ENCODE measurements around the gene ANO1. TPM values are rescaled to one million over a fixed set of nuclear protein-coding genes. Genes with fewer than 3 reads are reported as not detected.
"Not testable (repeated sequence)": the region's sequence is repeated elsewhere in the genome, so short reads cannot be mapped to it uniquely, and the experiment has no call there.

Gene ANO1
- total RNA-seq, 2 experiments from 2014 or later = not detected

GRCh38 chr11:70194792-70195791, 117.0 kb downstream of the ANO1 start:
- Mint-ChIP-seq H3K27me3 (peaks cover 15% of the 10 kb centered on the region), H3K9me3 (no peaks in the 10 kb centered on the region), H3K36me3 (no peaks in the 10 kb centered on the region), H3K4me1 (ENCODE audit: low read depth) (peaks cover 2% of the 10 kb centered on the region), H3K4me3 (no peak overlapping the region), H3K27ac (no peak overlapping the region)
- ChIA-PET CTCF (interaction anchor here (0.6 to 2.4 kb wide), 9 partner anchors 9 to 280 kb away, joined by 3 to 27 read pairs (median 6); no protein-coding TSS in a partner anchor), POLR2A (no interaction called here)
- intact Hi-C loops (cut with micrococcal nuclease) = no loop called here
- DNase-seq = no peak

GRCh38 chr11:70200212-70200844, 122.2 kb downstream of the ANO1 start:
- ChIA-PET POLR2A (no interaction called here), CTCF (interaction anchor here (1.3 to 2.2 kb wide), 3 partner anchors 8 to 281 kb away, joined by 3 to 7 read pairs (median 5); no protein-coding TSS in a partner anchor)
- DNase-seq = no peak
- H3K4me3 Mint-ChIP-seq = no peak overlapping the region
- no peaks in the 10 kb centered on the region for H3K9me3 Mint-ChIP-seq
- H3K36me3 Mint-ChIP-seq = peaks cover 10% of the 10 kb centered on the region
- H3K27ac Mint-ChIP-seq = no peak overlapping the region
- H3K4me1 Mint-ChIP-seq (ENCODE audit: low read depth) = peaks cover 18% of the 10 kb centered on the region
- peaks cover 4% of the 10 kb centered on the region for H3K27me3 Mint-ChIP-seq
- intact Hi-C loops (cut with micrococcal nuclease) = loop anchor here (5.0 to 10.0 kb wide), 3 partner anchors 197 to 1356 kb away; partner anchors contain the start of genes CPT1A, CTTN and NADSYN1

DNA sequence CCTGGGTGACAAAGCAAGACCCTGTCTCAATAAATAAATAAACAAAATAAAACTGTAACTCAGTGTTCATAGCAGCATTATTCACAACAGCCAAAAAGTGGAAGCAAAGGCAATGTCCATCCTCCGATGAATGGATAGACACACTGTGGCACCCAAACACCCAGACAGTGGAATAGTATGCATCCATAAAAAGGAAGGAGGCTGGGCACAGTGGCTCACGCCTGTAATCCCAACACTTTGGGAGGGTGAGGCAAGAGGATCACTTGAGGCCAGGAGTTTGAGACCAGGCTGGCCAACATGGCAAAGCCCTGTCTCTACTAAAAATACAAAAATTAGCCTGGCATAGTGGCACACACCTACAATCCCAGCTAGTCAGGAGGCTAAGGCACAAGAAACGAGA, 122.9 kb downstream of the ANO1 start:
- POLR2A ChIA-PET, H3K27me3 Mint-ChIP-seq, DNase-seq, H3K27ac Mint-ChIP-seq, H3K4me3 Mint-ChIP-seq, H3K9me3 Mint-ChIP-seq: not testable (repeated sequence)
- Mint-ChIP-seq H3K4me1 (ENCODE audit: low read depth) (peaks cover 23% of the 10 kb centered on the region), H3K36me3 (peaks cover 18% of the 10 kb centered on the region)
- CTCF ChIA-PET = interaction anchor here (1.3 to 2.2 kb wide), 3 partner anchors 9 to 282 kb away, joined by 4 to 7 read pairs (median 5); no protein-coding TSS in a partner anchor
- intact Hi-C loops (cut with micrococcal nuclease) = loop anchor here (5.0 to 10.0 kb wide), 3 partner anchors 196 to 1356 kb away; partner anchors contain the start of genes CPT1A, CTTN and NADSYN1

DNA sequence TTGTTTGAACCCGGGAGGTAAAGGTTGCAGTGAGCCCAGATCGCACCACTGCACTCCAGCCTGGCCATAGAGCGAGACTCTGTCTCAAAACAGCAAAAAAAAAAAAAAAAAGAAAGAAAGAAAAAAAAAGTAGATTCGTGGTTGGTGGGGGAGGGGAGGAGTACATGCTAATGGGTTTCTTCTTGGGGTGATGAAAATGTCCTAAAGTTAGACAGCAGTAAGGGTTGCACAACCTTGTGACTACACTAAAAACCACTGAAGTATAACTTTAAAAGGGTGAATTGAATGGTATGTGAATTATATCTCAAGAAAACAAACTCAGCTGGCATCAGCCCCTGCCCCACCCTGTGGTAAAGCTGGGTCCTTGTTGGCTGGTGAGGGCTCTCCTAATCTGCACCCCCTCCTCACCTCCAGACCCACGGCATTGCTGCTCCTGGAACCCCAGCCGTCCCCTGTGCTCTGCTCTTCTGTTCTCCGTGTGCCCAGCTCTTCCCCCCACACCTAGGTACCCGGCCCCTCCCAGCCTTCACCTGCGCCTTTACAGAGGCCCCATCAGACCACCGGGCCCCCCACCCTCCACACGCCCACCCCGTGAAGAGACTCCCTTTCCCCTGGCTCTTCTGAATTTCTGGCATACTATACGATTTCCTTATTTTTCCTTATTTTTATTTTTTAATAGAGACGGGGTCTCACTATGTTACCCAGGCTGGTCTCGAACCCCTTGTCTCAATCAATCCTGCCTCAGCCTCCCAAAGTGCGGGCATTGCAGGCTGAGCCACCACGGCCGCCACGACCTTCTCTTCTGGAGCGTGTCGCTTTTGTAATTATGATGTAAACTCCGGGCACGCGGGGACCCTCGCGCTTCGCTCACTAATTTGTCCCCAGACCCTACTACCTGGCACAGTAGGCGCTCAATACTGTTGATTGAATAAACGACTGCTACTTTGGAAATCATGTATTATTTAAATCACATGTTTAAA, 124.1 kb downstream of the ANO1 start:
- DNase-seq = no peak
- no peaks in the 10 kb centered on the region for H3K9me3 Mint-ChIP-seq
- H3K4me1 Mint-ChIP-seq (ENCODE audit: low read depth) = peaks cover 31% of the 10 kb centered on the region
- intact Hi-C loops (cut with micrococcal nuclease) = loop anchor here (5.0 to 10.0 kb wide), 3 partner anchors 195 to 1357 kb away; partner anchors contain the start of genes CPT1A, CTTN and NADSYN1
- CTCF ChIA-PET = interaction anchor here (1.5 kb wide), 1 partner anchor 283 kb away, joined by 4 read pairs; no protein-coding TSS in a partner anchor
- peak overlapping the region; percentile 96 for H3K4me3 Mint-ChIP-seq
- peaks cover 27% of the 10 kb centered on the region for H3K36me3 Mint-ChIP-seq
- H3K27me3 Mint-ChIP-seq = peaks cover 2% of the 10 kb centered on the region
- H3K27ac Mint-ChIP-seq = peak overlapping the region; percentile 99
- POLR2A ChIA-PET = interaction anchor here (2.2 kb wide), 1 partner anchor 528 kb away, joined by 7 read pairs; the partner anchor contains the start of gene LTO1

DNA sequence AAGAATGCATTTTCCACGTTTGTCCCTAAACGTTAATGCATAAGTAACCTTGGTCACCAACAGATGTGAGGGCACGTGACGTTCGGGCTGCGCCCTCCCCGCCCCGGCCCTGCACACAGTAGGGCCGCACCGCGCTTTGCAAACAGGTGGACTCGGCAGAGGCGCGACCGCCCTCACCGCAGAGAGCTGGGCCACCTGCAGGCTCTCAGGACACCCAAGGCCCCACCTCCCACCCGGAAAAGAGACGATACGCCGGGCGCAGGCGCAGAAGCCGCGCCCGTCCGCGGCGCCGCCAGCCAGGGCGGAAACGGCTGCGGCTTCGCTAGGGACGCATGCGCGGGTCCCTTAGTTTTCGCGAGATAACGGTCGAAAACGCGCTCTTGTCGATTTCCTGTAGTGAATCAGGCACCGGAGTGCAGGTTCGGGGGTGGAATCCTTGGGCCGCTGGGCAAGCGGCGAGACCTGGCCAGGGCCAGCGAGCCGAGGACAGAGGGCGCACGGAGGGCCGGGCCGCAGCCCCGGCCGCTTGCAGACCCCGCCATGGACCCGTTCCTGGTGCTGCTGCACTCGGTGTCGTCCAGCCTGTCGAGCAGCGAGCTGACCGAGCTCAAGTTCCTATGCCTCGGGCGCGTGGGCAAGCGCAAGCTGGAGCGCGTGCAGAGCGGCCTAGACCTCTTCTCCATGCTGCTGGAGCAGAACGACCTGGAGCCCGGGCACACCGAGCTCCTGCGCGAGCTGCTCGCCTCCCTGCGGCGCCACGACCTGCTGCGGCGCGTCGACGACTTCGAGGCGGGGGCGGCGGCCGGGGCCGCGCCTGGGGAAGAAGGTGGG, 125.0 kb downstream of the ANO1 start, which contains the start of gene FADD:
Gene FADD, plus strand, starts transcription at position 377 of the 831 bp plus-strand sequence. Its CDS starts 164 bp downstream, at position 541.
- peaks cover 2% of the 10 kb centered on the region for H3K27me3 Mint-ChIP-seq

GRCh38 chr11:70203751-70204465, 125.8 kb downstream of the ANO1 start:
- H3K4me1 Mint-ChIP-seq (ENCODE audit: low read depth) = peaks cover 44% of the 10 kb centered on the region
- peak; percentile 92 for DNase-seq
- POLR2A ChIA-PET = interaction anchor here (0.6 to 2.2 kb wide), 4 partner anchors 10 to 529 kb away, joined by 3 to 9 read pairs (median 6); partner anchors contain the start of gene LTO1
- H3K4me3 Mint-ChIP-seq = peak overlapping the region; percentile 96
- H3K36me3 Mint-ChIP-seq = peaks cover 39% of the 10 kb centered on the region
- H3K9me3 Mint-ChIP-seq = no peaks in the 10 kb centered on the region
- intact Hi-C loops (cut with micrococcal nuclease) = loop anchor here (1.0 to 10.0 kb wide), 4 partner anchors 66 to 1359 kb away; partner anchors contain the start of genes CPT1A, CTTN, NADSYN1 and PPFIA1
- H3K27ac Mint-ChIP-seq = peak overlapping the region; percentile 99
- CTCF ChIA-PET = interaction anchor here (0.5 to 2.4 kb wide), 6 partner anchors 8 to 515 kb away, joined by 3 to 9 read pairs (median 3); partner anchors contain the start of gene PPFIA1
- H3K27me3 Mint-ChIP-seq = peaks cover 2% of the 10 kb centered on the region

More for the DNA sequence above, 125.0 kb downstream of the ANO1 start, which contains the start of gene FADD:
- H3K27ac Mint-ChIP-seq = peak within 1 kb of the TSS; percentile 99
- peak; percentile 95 for DNase-seq
- CTCF ChIA-PET = interaction anchor here (1.0 kb wide), 1 partner anchor 285 kb away, joined by 3 read pairs; no protein-coding TSS in a partner anchor
- no peaks in the 10 kb centered on the region for H3K9me3 Mint-ChIP-seq
- peaks cover 34% of the 10 kb centered on the region for H3K36me3 Mint-ChIP-seq
- peaks cover 37% of the 10 kb centered on the region for H3K4me1 Mint-ChIP-seq (ENCODE audit: low read depth)
- POLR2A ChIA-PET = interaction anchor here (0.7 to 2.2 kb wide), 2 partner anchors 67 to 529 kb away, joined by 3 to 7 read pairs; partner anchors contain the start of genes LTO1 and PPFIA1
- peak within 1 kb of the TSS; percentile 96 for H3K4me3 Mint-ChIP-seq
- intact Hi-C loops (cut with micrococcal nuclease) = loop anchor here (5.0 to 10.0 kb wide), 3 partner anchors 194 to 1358 kb away; partner anchors contain the start of genes CPT1A, CTTN and NADSYN1

DNA sequence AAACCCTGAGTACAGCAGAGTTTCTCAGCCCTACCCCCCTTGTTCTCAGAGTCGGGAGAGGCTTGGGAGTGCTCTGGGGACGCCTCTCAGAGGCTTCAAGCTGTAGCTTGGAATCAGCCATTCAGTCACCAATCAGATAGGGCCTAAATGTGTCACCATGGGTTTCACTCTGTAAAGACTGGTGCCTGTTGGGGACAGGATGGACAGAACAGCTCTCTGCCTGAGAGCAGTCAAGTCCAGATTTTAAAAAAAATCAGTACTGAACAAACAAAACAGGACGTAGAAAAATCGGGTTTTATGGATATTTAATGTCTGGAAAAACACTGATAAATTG, 126.3 kb downstream of the ANO1 start:
- intact Hi-C loops (cut with micrococcal nuclease) = loop anchor here (1.0 to 10.0 kb wide), 4 partner anchors 66 to 1360 kb away; partner anchors contain the start of genes CPT1A, CTTN, NADSYN1 and PPFIA1
- ChIA-PET CTCF (interaction anchor here (0.5 to 2.4 kb wide), 5 partner anchors 8 to 515 kb away, joined by 3 to 9 read pairs (median 3); partner anchors contain the start of gene PPFIA1), POLR2A (interaction anchor here (0.6 to 2.2 kb wide), 4 partner anchors 9 to 530 kb away, joined by 3 to 9 read pairs (median 6); partner anchors contain the start of gene LTO1)
- peaks cover 45% of the 10 kb centered on the region for H3K36me3 Mint-ChIP-seq
- peaks cover 49% of the 10 kb centered on the region for H3K4me1 Mint-ChIP-seq (ENCODE audit: low read depth)
- peak overlapping the region; percentile 99 for H3K27ac Mint-ChIP-seq
- H3K4me3 Mint-ChIP-seq = peak overlapping the region; percentile 96
- DNase-seq = peak; percentile 41
- peaks cover under 1% of the 10 kb centered on the region for H3K27me3 Mint-ChIP-seq
- H3K9me3 Mint-ChIP-seq = no peaks in the 10 kb centered on the region

DNA sequence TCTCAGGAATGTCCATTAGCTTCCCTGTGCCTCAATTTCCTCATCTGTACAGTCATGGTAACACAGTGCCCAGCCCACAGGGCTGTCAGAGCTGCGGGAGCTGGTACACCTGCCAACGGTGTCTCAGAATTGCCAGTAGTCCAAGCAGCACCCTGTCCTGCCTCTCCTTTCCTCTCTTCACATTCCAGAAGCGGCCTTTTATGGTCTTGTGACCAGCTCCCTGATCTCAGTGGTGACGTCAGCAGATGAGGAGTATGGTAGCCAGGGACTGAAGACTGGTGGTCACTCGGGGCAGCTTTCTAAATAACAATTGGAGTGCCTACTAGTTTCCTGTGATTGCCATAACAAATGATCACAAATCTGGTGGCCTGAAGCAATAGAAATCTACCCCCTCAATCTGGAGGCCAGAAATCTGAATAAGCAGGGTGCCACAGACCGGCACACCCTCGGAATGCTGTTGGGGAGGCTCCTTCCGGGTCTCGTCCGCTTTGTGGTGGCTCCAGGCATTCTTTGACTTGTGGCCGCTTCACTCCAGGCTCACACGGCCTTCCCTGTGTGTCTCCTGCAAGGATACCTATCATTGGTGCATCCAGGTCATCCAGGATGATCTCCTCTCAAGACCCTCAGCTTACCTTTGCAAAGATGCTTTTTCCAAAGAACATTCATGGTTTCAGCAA, 127.1 kb downstream of the ANO1 start:
- POLR2A ChIA-PET = no interaction called here
- peaks cover 54% of the 10 kb centered on the region for H3K4me1 Mint-ChIP-seq (ENCODE audit: low read depth)
- H3K9me3 Mint-ChIP-seq = no peaks in the 10 kb centered on the region
- CTCF ChIA-PET = interaction anchor here (1.1 to 2.4 kb wide), 4 partner anchors 9 to 286 kb away, joined by 3 to 9 read pairs (median 5); partner anchors contain the start of gene PPFIA1
- peak overlapping the region; percentile 99 for H3K27ac Mint-ChIP-seq
- intact Hi-C loops (cut with micrococcal nuclease) = loop anchor here (10.0 kb wide), 1 partner anchor 1360 kb away; the partner anchor contains the start of gene CPT1A
- no peaks in the 10 kb centered on the region for H3K27me3 Mint-ChIP-seq
- DNase-seq = no peak
- H3K36me3 Mint-ChIP-seq = peaks cover 49% of the 10 kb centered on the region
- H3K4me3 Mint-ChIP-seq = peak overlapping the region; percentile 96

DNA sequence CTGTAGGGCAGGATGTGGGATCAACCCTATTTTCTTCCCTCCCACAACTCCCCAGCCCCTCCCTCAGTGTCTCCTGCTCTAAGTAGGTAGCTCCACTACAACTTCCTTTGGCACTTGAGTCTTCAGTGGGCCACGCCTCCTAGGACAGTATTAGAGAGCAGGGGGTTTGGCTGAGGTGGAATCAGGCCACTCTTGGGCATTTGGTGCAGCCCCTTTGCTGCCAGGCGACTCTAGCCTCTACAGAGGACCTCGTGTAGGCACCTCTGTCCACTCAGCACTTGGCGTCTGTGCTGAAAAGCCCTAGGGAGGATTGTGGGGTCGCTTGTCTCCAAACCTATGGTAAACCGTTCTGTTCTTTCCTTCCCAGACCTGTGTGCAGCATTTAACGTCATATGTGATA, 127.6 kb downstream of the ANO1 start:
- CTCF ChIA-PET = interaction anchor here (2.4 kb wide), 1 partner anchor 10 kb away, joined by 9 read pairs; no protein-coding TSS in a partner anchor
- POLR2A ChIA-PET = no interaction called here
- no peak for DNase-seq
- H3K9me3 Mint-ChIP-seq = no peaks in the 10 kb centered on the region
- H3K4me3 Mint-ChIP-seq = peak overlapping the region; percentile 50
- peak overlapping the region; percentile 99 for H3K27ac Mint-ChIP-seq
- H3K36me3 Mint-ChIP-seq = peaks cover 49% of the 10 kb centered on the region
- peaks cover 58% of the 10 kb centered on the region for H3K4me1 Mint-ChIP-seq (ENCODE audit: low read depth)
- intact Hi-C loops (cut with micrococcal nuclease) = loop anchor here (10.0 kb wide), 1 partner anchor 1361 kb away; the partner anchor contains the start of gene CPT1A
- no peaks in the 10 kb centered on the region for H3K27me3 Mint-ChIP-seq

Data from activated CD4-positive, alpha-beta memory T cell treated with anti-CD3 and anti-CD28 coated beads for 36 hours (primary cell).